HepG2 (cell line): Measurements from ENCODE around the gene IGF2BP3. TPM values are rescaled to one million over a fixed set of nuclear protein-coding genes. Genes with fewer than 3 reads are reported as not detected.

Source experiments
- CENPX ChIP-seq: sonication (generic); formaldehyde crosslinking; IDR thresholded peaks from 2 replicates; pipeline ENCODE4 v1.9.0; 2021; ENCODE audit warnings: mild to moderate bottlenecking, missing genetic modification reagents, moderate library complexity
- FOSL2 ChIP-seq: sonication (generic); formaldehyde crosslinking; IDR thresholded peaks from 2 replicates; pipeline ENCODE4 v1.4.0; 2020; ENCODE audit warnings: missing genetic modification reagents
- HDAC2 ChIP-seq: sonication (generic); formaldehyde crosslinking; IDR thresholded peaks from 2 replicates; pipeline ENCODE4 v1.4.0; 2020; ENCODE audit warnings: missing genetic modification reagents
- RBAK ChIP-seq: sonication (generic); formaldehyde crosslinking; IDR thresholded peaks from 2 replicates; pipeline ENCODE4 v1.5.1; 2020; ENCODE audit warnings: mild to moderate bottlenecking, missing genetic modification reagents
- RNF2 ChIP-seq: fragments of 450-650 bp; conservative IDR thresholded peaks from 2 replicates; pipeline ENCODE4 v1.6.1; 2016; ENCODE audit warnings: low read depth
- TEAD2 ChIP-seq: sonication (generic); formaldehyde crosslinking; IDR thresholded peaks from 2 replicates; pipeline ENCODE4 v1.9.0; 2021; ENCODE audit warnings: missing genetic modification reagents
- TFDP1 ChIP-seq: IDR thresholded peaks from 2 replicates; pipeline ENCODE4 v1.6.1; 2016; ENCODE audit warnings: missing compliant biosample characterization, missing genetic modification reagents, borderline replicate concordance
- ZNF142 ChIP-seq: sonication (generic); formaldehyde crosslinking; IDR thresholded peaks from 2 replicates; pipeline ENCODE4 v1.4.0; 2020; ENCODE audit warnings: missing genetic modification reagents
- ZNF17 ChIP-seq: sonication (generic); formaldehyde crosslinking; IDR thresholded peaks from 2 replicates; pipeline ENCODE4 v1.5.0; 2020; ENCODE audit warnings: mild to moderate bottlenecking, missing genetic modification reagents
- ZNF510 ChIP-seq: sonication (generic); formaldehyde crosslinking; IDR thresholded peaks from 2 replicates; pipeline ENCODE4 v1.4.0; 2020; ENCODE audit warnings: low read depth, mild to moderate bottlenecking, missing genetic modification reagents
- ZNF766 ChIP-seq: sonication (generic); formaldehyde crosslinking; IDR thresholded peaks from 2 replicates; pipeline ENCODE4 v1.5.0; 2020; ENCODE audit warnings: missing genetic modification reagents, borderline replicate concordance
- ZNF800 ChIP-seq: sonication (generic); formaldehyde crosslinking; IDR thresholded peaks from 2 replicates; pipeline ENCODE4 v1.4.0; 2020; ENCODE audit warnings: missing genetic modification reagents
- polyA plus RNA-seq, 8 experiments: library from polyadenylated mRNA; depleted of rRNA in 3 of 8; stranded (reverse) in 7 of 8; unstranded in 1 of 8; fragments of >200 nt; fragmentation: Illumina TruSeq in 4 of 8; extraction: Trizol in 4 of 8; gene quantifications; 2 replicates each; pipeline versions ENCODE4 v1.2.1 to v1.2.3, GENCODE V29; 2011 to 2016; ENCODE audit warnings: low read depth in 4 of 8, missing spikeins in 1 of 8, mixed read lengths in 1 of 8; ENCODE audit not compliant: insufficient read depth in 1 of 8
- total RNA-seq, 5 experiments: library from RNA; depleted of rRNA; stranded (reverse); fragments of >200 nt; fragmentation: Illumina TruSeq; extraction: Trizol; gene quantifications; 2 replicates each; pipeline ENCODE4 v1.2.3, GENCODE V29; 2016; ENCODE audit warnings: low read depth in 1 of 5
- TF ChIP-seq, protein P1 (sequence below): sonication (generic); formaldehyde crosslinking; IDR thresholded peaks from 2 replicates; pipeline ENCODE4 v1.9.0; 2021; ENCODE audit warnings: mild to moderate bottlenecking, missing genetic modification reagents

Gene IGF2BP3
- total and polyA plus RNA-seq, 2 of the 13 experiments (the other 11 are each of a cell fraction or from before 2014, with no cell fraction given): 37.7 to 39.5 TPM

GRCh38 chr7:23294549-23295400 lies 175.5 kb downstream of the IGF2BP3 start (continued):
- TF ChIP-seq ZNF142 (CRISPR knock-in tag): no peak
- no peak for TF ChIP-seq ZNF766 (CRISPR knock-in tag)
- peak; percentile 46 for TF ChIP-seq FOSL2
- TF ChIP-seq TFDP1: no peak
- TF ChIP-seq ZNF17: no peak
- no peak for TF ChIP-seq RNF2
- no peak for TF ChIP-seq ZNF800 (CRISPR knock-in tag)
- TF ChIP-seq CENPX: no peak
- TF ChIP-seq HDAC2: peak; percentile 80
- 0 out of 2 replicates have a peak, but pooled peaks have one; percentile 69 for TF ChIP-seq RBAK (CRISPR knock-in tag)
- TF ChIP-seq, protein P1, sequence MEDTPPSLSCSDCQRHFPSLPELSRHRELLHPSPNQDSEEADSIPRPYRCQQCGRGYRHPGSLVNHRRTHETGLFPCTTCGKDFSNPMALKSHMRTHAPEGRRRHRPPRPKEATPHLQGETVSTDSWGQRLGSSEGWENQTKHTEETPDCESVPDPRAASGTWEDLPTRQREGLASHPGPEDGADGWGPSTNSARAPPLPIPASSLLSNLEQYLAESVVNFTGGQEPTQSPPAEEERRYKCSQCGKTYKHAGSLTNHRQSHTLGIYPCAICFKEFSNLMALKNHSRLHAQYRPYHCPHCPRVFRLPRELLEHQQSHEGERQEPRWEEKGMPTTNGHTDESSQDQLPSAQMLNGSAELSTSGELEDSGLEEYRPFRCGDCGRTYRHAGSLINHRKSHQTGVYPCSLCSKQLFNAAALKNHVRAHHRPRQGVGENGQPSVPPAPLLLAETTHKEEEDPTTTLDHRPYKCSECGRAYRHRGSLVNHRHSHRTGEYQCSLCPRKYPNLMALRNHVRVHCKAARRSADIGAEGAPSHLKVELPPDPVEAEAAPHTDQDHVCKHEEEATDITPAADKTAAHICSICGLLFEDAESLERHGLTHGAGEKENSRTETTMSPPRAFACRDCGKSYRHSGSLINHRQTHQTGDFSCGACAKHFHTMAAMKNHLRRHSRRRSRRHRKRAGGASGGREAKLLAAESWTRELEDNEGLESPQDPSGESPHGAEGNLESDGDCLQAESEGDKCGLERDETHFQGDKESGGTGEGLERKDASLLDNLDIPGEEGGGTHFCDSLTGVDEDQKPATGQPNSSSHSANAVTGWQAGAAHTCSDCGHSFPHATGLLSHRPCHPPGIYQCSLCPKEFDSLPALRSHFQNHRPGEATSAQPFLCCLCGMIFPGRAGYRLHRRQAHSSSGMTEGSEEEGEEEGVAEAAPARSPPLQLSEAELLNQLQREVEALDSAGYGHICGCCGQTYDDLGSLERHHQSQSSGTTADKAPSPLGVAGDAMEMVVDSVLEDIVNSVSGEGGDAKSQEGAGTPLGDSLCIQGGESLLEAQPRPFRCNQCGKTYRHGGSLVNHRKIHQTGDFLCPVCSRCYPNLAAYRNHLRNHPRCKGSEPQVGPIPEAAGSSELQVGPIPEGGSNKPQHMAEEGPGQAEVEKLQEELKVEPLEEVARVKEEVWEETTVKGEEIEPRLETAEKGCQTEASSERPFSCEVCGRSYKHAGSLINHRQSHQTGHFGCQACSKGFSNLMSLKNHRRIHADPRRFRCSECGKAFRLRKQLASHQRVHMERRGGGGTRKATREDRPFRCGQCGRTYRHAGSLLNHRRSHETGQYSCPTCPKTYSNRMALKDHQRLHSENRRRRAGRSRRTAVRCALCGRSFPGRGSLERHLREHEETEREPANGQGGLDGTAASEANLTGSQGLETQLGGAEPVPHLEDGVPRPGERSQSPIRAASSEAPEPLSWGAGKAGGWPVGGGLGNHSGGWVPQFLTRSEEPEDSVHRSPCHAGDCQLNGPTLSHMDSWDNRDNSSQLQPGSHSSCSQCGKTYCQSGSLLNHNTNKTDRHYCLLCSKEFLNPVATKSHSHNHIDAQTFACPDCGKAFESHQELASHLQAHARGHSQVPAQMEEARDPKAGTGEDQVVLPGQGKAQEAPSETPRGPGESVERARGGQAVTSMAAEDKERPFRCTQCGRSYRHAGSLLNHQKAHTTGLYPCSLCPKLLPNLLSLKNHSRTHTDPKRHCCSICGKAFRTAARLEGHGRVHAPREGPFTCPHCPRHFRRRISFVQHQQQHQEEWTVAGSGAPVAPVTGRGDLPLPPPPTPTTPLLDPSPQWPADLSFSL (CRISPR knock-in tag): no peak
- TF ChIP-seq TEAD2 (CRISPR knock-in tag): no peak
- TF ChIP-seq ZNF510 (CRISPR knock-in tag): no peak
